Activated B cell treated with CpG ODN at 0.5 μM for 24 hours (primary cell): ENCODE results near the gene MAMDC2. TPM values are rescaled to one million over a fixed set of nuclear protein-coding genes. Genes with fewer than 3 reads are reported as not detected.

Experiments used
- ATAC-seq: fragments of 200-7000 bp; cut with Tn5 transposase; one replicate; pipeline ENCODE4 v1.10.0; 2021; ENCODE audit warnings: low read depth, mild to moderate bottlenecking, moderate library complexity
- CTCF ChIA-PET: fragments of 350-600 bp; sonication (Branson Sonifier 250); formaldehyde crosslinking; loops from one replicate; lab custom pipeline; 2021; ENCODE audit warnings: antibody characterized with exemption; lab: Charles Lee
- POLR2A ChIA-PET: fragments of 350-600 bp; sonication (Branson Sonifier 250); formaldehyde crosslinking; loops from one replicate; lab custom pipeline; 2021; ENCODE audit warnings: antibody characterized with exemption; lab: Charles Lee
- DNase-seq: peaks from one replicate; pipeline ENCODE4 v3.0.0; 2022
- H3K27ac Mint-ChIP-seq: one replicate; pipeline ENCODE4 v1.8.0; 2020; ENCODE audit warnings: mixed read lengths
- H3K27me3 Mint-ChIP-seq: one replicate; pipeline ENCODE4 v1.8.0; 2021; ENCODE audit warnings: mixed read lengths
- H3K36me3 Mint-ChIP-seq: one replicate; pipeline ENCODE4 v1.8.0; 2021; ENCODE audit warnings: low read depth, mixed read lengths
- H3K4me1 Mint-ChIP-seq: one replicate; pipeline ENCODE4 v1.8.0; 2021; ENCODE audit warnings: mixed read lengths
- H3K4me3 Mint-ChIP-seq: one replicate; pipeline ENCODE4 v1.8.0; 2020; ENCODE audit warnings: mild to moderate bottlenecking, mixed read lengths
- H3K9me3 Mint-ChIP-seq: one replicate; pipeline ENCODE4 v1.8.0; 2020; ENCODE audit warnings: mixed read lengths
- intact Hi-C: fragments of 100-400 bp; cut with micrococcal nuclease; formaldehyde crosslinking; loops from one replicate; pipeline ENCODE4 v1.15.1; 2024
- total RNA-seq: library from RNA; stranded (reverse); gene quantifications from 2 replicates; pipeline ENCODE4 v1.2.3, GENCODE V29; 2022
- TF ChIP-seq, protein P1 (sequence below): fragments of 200-600 bp; IDR thresholded peaks from one replicate; pipeline ENCODE4 v1.8.0; 2022; ENCODE audit warnings: antibody characterized with exemption, mild to moderate bottlenecking

MAMDC2 gene
- total RNA-seq, 1 donor from 2014 or later: not detected

DNA sequence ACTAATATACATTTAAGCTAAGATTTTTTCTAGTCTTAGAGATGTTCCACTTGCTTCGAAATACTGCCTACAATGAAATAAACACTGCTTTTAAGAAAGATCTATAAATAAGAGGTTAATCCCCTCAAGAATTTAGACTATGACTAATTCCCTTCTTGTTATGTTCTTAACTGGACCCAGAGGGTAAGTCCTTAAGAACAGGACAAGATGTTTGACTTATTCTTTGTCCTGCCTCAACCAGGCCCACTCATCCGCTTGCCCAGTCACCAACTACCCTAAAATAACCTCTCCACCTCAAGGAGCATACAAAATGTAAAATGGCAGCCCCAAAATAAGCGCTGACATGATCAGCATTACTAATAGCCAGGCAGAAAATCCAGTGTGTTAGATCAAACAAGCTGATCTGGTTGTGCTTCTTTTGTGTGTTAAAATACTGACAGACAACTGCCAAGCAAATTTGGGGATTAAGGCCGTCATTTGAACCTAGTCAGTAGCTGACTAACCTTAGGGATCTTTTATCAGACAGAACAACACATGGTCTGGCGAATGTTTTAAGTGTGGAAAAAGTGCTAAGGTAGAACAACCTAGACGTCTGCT lies 121.5 kb downstream of the MAMDC2 start:
- Mint-ChIP-seq H3K27ac (no peak overlapping the region), H3K4me3 (no peak overlapping the region), H3K9me3 (no peaks in the 10 kb centered on the region), H3K36me3 (no peaks in the 10 kb centered on the region), H3K27me3 (no peaks in the 10 kb centered on the region), H3K4me1 (no peaks in the 10 kb centered on the region)
- no peak for ATAC-seq
- CTCF ChIA-PET: no interaction called here
- TF ChIP-seq, protein P1, sequence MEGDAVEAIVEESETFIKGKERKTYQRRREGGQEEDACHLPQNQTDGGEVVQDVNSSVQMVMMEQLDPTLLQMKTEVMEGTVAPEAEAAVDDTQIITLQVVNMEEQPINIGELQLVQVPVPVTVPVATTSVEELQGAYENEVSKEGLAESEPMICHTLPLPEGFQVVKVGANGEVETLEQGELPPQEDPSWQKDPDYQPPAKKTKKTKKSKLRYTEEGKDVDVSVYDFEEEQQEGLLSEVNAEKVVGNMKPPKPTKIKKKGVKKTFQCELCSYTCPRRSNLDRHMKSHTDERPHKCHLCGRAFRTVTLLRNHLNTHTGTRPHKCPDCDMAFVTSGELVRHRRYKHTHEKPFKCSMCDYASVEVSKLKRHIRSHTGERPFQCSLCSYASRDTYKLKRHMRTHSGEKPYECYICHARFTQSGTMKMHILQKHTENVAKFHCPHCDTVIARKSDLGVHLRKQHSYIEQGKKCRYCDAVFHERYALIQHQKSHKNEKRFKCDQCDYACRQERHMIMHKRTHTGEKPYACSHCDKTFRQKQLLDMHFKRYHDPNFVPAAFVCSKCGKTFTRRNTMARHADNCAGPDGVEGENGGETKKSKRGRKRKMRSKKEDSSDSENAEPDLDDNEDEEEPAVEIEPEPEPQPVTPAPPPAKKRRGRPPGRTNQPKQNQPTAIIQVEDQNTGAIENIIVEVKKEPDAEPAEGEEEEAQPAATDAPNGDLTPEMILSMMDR: no peak
- intact Hi-C loops: no loop called here
- DNase-seq: no peak
- POLR2A ChIA-PET: no interaction called here

DNA sequence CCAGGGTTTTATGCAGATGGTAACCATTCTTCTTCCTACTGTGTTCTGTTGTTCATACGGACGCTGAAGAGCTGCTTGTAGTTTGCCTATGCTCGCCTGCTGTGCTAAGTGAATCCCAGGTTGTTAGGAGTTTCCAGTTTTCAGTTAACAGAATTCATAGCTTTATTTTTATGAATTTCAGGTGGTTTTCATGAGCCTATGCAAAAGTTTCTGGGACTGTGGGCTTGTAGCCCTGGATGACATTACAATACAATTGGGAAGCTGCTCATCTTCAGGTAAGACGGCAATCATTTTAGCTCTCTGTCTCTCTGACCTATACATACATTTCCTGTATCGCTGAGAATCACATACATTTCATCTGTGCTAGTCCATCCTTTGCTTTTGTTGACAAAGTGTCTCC lies 124.9 kb downstream of the MAMDC2 start:
- Mint-ChIP-seq H3K27me3 (no peaks in the 10 kb centered on the region), H3K36me3 (no peaks in the 10 kb centered on the region), H3K4me1 (no peaks in the 10 kb centered on the region), H3K9me3 (no peaks in the 10 kb centered on the region), H3K4me3 (no peak overlapping the region), H3K27ac (no peak overlapping the region)
- ATAC-seq (no peak), DNase-seq (no peak)
- TF ChIP-seq, protein P1: no peak
- intact Hi-C loops: no loop called here
- CTCF ChIA-PET: no interaction called here
- POLR2A ChIA-PET: no interaction called here

DNA sequence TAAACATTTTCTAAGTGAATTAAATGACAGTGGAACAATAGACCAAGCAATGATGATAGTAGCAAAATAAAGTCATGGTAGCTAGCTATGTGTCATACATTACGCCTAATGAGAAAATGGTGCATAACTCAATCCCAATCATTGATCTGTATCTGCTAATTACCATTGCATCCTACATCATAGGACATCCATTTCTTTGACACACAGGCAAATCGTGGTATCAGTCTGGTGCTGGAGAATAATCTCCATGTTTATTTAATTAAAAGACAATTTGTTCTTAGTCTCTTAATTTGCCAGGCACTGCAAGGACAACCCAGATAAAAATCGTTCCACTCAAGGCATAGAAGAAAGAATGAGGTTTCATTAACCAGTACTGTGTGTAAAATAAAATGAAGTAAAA lies 125.6 kb downstream of the MAMDC2 start:
- Mint-ChIP-seq H3K27ac (no peak overlapping the region), H3K4me1 (no peaks in the 10 kb centered on the region), H3K9me3 (no peaks in the 10 kb centered on the region), H3K36me3 (no peaks in the 10 kb centered on the region), H3K27me3 (no peaks in the 10 kb centered on the region), H3K4me3 (no peak overlapping the region)
- intact Hi-C loops: no loop called here
- TF ChIP-seq, protein P1: no peak
- ChIA-PET POLR2A (no interaction called here), CTCF (no interaction called here)
- DNase-seq: no peak
- ATAC-seq: no peak

DNA sequence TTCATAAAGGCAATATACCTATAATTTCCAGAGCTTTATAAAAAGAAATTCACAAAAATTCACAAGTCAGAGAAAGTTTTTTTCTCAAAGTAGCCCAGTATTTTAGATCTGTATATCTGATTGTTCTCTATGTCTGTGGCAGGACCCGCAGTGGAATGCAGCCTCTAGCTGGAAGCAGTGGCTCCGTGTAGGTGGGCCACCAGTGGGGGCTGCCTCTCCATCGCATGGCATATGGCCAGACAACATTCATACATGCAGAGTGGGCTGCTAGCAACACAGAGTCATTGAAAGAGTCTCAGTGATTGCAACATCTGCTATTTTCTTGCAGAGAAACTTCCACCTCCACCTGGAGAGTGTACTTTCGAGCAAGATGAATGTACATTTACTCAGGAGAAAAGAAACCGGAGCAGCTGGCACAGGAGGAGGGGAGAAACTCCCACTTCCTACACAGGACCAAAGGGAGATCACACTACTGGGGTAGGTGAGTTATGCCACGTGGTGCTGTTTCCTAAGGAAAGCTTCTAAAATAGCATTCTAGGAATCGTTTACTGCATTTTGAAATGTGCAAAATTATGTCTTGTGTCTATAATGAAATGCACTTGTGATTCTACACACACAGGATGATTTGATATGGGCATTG lies 126.6 kb downstream of the MAMDC2 start:
- intact Hi-C loops: no loop called here
- Mint-ChIP-seq H3K9me3 (no peaks in the 10 kb centered on the region), H3K36me3 (no peaks in the 10 kb centered on the region), H3K4me3 (no peak overlapping the region), H3K4me1 (no peaks in the 10 kb centered on the region), H3K27ac (no peak overlapping the region), H3K27me3 (peaks cover 2% of the 10 kb centered on the region)
- ChIA-PET POLR2A (no interaction called here), CTCF (no interaction called here)
- TF ChIP-seq, protein P1: no peak
- ATAC-seq (no peak), DNase-seq (no peak)

DNA sequence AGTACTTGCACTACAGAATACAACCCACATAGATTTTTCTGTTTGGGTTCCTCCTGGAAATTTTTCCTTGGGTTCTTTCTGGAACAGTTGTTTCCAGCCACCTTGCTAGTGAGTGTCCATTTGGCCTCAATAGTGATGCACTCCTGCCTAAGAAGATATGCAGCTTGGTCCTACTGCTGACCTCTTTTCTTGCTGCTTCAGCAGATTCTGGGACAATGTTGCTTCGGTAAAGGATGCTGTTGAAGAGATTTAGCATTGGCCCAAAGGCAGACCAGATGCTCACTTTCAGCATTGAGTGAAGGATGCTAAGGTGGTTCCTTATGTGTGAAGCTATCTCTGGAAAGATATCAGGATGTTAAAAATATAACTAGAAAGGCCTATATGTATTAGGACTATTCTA lies 128.9 kb downstream of the MAMDC2 start:
- intact Hi-C loops: no loop called here
- TF ChIP-seq, protein P1: no peak

More for the DNA sequence above, 128.9 kb downstream of the MAMDC2 start:
- ATAC-seq (no peak), DNase-seq (no peak)
- Mint-ChIP-seq H3K4me1 (no peaks in the 10 kb centered on the region), H3K27me3 (peaks cover 2% of the 10 kb centered on the region), H3K36me3 (no peaks in the 10 kb centered on the region), H3K4me3 (no peak overlapping the region), H3K27ac (no peak overlapping the region), H3K9me3 (no peaks in the 10 kb centered on the region)
- ChIA-PET CTCF (no interaction called here), POLR2A (no interaction called here)
